ENCODE data around the gene KRTAP5-11.
"Not testable (repeated sequence)": the region's sequence is repeated elsewhere in the genome, so short reads cannot be mapped to it uniquely, and the experiment has no call there.

DNA sequence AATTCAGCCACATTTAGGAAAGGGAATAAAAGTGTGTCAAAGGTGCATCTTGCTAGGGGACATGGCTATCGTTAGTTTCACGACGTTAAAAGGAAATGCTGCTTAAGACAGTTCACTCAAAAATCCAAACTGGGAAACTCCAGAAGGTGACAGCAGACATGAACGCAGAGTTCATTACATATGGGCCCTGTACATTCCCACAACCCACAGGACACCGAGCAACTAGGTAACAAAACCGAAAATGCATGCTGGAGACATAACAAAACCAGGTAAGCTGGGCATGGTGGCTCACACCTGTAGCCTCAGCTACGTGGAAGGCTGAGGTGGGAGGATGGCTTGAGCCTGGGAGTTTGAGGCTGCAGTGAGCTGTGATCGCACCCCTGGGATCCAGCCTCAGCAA is 15.0 kb downstream of the KRTAP5-11 start:
- TF ChIP-seq, protein P1, sequence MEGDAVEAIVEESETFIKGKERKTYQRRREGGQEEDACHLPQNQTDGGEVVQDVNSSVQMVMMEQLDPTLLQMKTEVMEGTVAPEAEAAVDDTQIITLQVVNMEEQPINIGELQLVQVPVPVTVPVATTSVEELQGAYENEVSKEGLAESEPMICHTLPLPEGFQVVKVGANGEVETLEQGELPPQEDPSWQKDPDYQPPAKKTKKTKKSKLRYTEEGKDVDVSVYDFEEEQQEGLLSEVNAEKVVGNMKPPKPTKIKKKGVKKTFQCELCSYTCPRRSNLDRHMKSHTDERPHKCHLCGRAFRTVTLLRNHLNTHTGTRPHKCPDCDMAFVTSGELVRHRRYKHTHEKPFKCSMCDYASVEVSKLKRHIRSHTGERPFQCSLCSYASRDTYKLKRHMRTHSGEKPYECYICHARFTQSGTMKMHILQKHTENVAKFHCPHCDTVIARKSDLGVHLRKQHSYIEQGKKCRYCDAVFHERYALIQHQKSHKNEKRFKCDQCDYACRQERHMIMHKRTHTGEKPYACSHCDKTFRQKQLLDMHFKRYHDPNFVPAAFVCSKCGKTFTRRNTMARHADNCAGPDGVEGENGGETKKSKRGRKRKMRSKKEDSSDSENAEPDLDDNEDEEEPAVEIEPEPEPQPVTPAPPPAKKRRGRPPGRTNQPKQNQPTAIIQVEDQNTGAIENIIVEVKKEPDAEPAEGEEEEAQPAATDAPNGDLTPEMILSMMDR (IDR thresholded peaks at IDR 0.05; ENCODE audit: low read length): not testable (repeated sequence)
- not testable (repeated sequence) for TF ChIP-seq EZH2 (IDR thresholded peaks at IDR 0.05; ENCODE audit: borderline replicate concordance, low read length)
